Erythroblast (primary cell): Measurements from ENCODE around the gene SSRP1.

ENCODE experiments used
- GATA1 ChIP-seq: IDR thresholded peaks from 2 replicates; pipeline ENCODE4 v1.6.1; 2011; ENCODE audit warnings: low read depth, mild to moderate bottlenecking, control low read depth, low read length, moderate library complexity
- POLR2A ChIP-seq: IDR thresholded peaks from 2 replicates; pipeline ENCODE4 v1.6.1; 2011; ENCODE audit warnings: mild to moderate bottlenecking, low read length

- no peak for TF ChIP-seq POLR2A
- TF ChIP-seq GATA1: no peak
Observed at GRCh38 chr11:57320067-57320718, 15.5 kb downstream of the SSRP1 start.
